Measurements from ENCODE around the gene ADAM8. TPM values are rescaled to one million over a fixed set of nuclear protein-coding genes. Genes with fewer than 3 reads are reported as not detected.
"Not testable (repeated sequence)": the region's sequence is repeated elsewhere in the genome, so short reads cannot be mapped to it uniquely, and the experiment has no call there.

Gene ADAM8
- total and polyA plus RNA-seq, 2 of the 8 experiments (the other 6 are each of a cell fraction or from before 2014, with no cell fraction given): 4.6 TPM

DNA sequence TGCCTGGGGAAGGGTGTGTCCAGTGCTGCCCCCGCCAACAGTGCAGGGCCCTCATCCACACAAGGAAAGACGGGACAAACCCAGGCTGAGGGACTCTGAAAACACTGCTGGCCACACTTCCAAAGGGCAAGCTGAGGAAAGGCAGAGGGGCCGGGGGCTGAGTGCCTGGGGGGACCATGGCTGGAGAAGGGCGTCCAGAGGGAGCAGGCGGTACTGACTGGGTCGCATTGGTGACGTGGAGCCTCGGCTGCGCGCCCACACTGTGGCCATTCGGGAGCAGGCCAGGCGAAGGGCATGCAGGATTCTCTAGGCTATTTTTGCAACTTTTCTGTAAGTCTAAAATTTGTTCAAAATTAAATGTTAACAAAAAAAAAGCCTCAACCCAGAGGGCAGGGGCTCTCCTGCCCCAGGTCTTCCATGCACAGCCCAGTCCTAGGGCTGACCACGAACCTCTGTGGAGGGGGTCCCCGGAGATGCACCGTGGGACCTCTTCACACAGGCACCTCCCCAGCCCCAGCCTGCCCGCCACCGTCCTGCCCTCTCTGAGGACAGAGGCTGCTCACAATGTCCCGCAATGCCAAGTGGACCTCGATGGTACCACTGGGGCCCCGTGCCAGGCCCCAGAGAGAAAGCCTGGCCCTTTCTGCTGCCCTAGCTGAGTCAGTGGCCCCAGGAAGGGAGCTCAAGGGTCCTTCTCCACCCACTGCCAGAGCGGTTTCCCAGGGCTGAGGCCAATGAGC, 10.4 kb downstream of the ADAM8 start (continued):
- no peak for TF ChIP-seq ZNF274 (IDR thresholded peaks at IDR 0.05; ENCODE audit: borderline replicate concordance, extremely low read depth, low read length)
- no peak for TF ChIP-seq POLR2AphosphoS5 (IDR thresholded peaks at IDR 0.05; ENCODE audit: low read depth, low read length)
- no peak for TF ChIP-seq KDM5A (IDR thresholded peaks at IDR 0.05; ENCODE audit: low read length)
- no peak for TF ChIP-seq GABPA (IDR thresholded peaks at IDR 0.05; ENCODE audit: borderline replicate concordance, insufficient read depth, low read length)
- TF ChIP-seq PHF8 (conservative IDR thresholded peaks at IDR 0.05; ENCODE audit: low read depth, low read length): no peak
- no peak for TF ChIP-seq SP2 (IDR thresholded peaks at IDR 0.05; ENCODE audit: low read length)
- no peak for TF ChIP-seq KDM4A (IDR thresholded peaks at IDR 0.05; ENCODE audit: low read depth, low read length, severe bottlenecking)

- not testable (repeated sequence) for H2AFZ ChIP-seq (ENCODE audit: low read length); H3K23ac ChIP-seq (ENCODE audit: insufficient read length); H2BK12ac ChIP-seq (ENCODE audit: low read depth, low read length); H4K8ac ChIP-seq (ENCODE audit: extremely low read depth, insufficient read depth, low read length); H4K91ac ChIP-seq (replicated peaks; ENCODE audit: insufficient read length, low read length); H3K79me2 ChIP-seq (ENCODE audit: control insufficient read depth in 1 of 2, insufficient read depth in 2 of 2, low read length in 2 of 2); H3K9ac ChIP-seq (replicated peaks in 1 of 4; ENCODE audit: extremely low read depth in 1 of 4, low read depth in 3 of 4, low read length in 3 of 4); H3K36me3 ChIP-seq (ENCODE audit: control insufficient read depth in 2 of 4, insufficient read depth in 4 of 4, low read length in 3 of 4); H4K20me1 ChIP-seq (replicated peaks in 1 of 2; ENCODE audit: control insufficient read depth in 1 of 2, insufficient read depth in 2 of 2, low read length in 2 of 2); H3K4me3 ChIP-seq (ENCODE audit: extremely low read depth in 1 of 4, insufficient read depth in 2 of 4, low read depth in 3 of 4, low read length in 4 of 4); DNase-seq (ENCODE audit: low read depth in 1 of 2, low spot score in 2 of 2); H3K23me2 ChIP-seq (ENCODE audit: low read depth, low read length); H3K27ac ChIP-seq (ENCODE audit: low read depth, low read length); H3K79me1 ChIP-seq (ENCODE audit: low read depth, low read length); H3K14ac ChIP-seq (ENCODE audit: insufficient read length); H3K18ac ChIP-seq (ENCODE audit: extremely low read depth, low read length); H2BK20ac ChIP-seq (ENCODE audit: low read length); FAIRE-seq; H3K9me3 ChIP-seq (ENCODE audit: insufficient read depth in 2 of 2, low read depth in 1 of 2, low read length in 1 of 2); H3K4me2 ChIP-seq (ENCODE audit: insufficient read depth in 1 of 2, low read depth in 2 of 2, low read length in 2 of 2); H2AK5ac ChIP-seq (ENCODE audit: low read depth, low read length); H3K4ac ChIP-seq (replicated peaks; ENCODE audit: insufficient read length, low read depth, low read length); H3K56ac ChIP-seq (replicated peaks; ENCODE audit: insufficient read length, low read depth, low read length); H2BK5ac ChIP-seq (ENCODE audit: low read depth, low read length); H4K5ac ChIP-seq (ENCODE audit: insufficient read length, low read depth, low read length); H2BK120ac ChIP-seq (replicated peaks; ENCODE audit: low read depth, low read length); H2BK15ac ChIP-seq (ENCODE audit: low read length)
- ChIA-PET CTCF (ENCODE audit: partially characterized antibody) (interaction anchor here (1.9 kb wide), 1 partner anchor 122 kb away, joined by 5 read pairs; no protein-coding TSS in a partner anchor), POLR2A (ENCODE audit: partially characterized antibody) (interaction anchor here (0.7 to 2.3 kb wide), 4 partner anchors 8 to 164 kb away, joined by 3 to 6 read pairs (median 3); no protein-coding TSS in a partner anchor)
- H3K27me3 ChIP-seq (replicated peaks in 1 of 4; ENCODE audit: control insufficient read depth in 3 of 4, extremely low read depth in 1 of 4, insufficient read depth in 3 of 4, low read length in 3 of 4): peaks cover 0 to 15% (median 8%) of the 10 kb centered on the region in 4 experiments; a peak in 6 of 7 replicates
- H3K4me1 ChIP-seq (replicated peaks in 1 of 4; ENCODE audit: control insufficient read depth in 3 of 4, insufficient read depth in 4 of 4, low read length in 3 of 4): peaks cover 0 to 11% (median 5%) of the 10 kb centered on the region in 4 experiments; a peak in 4 of 7 replicates
- WGBS, 2 experiments (ENCODE audit: extremely low coverage in 1 of 2, insufficient coverage in 1 of 2, insufficient read length in 1 of 2, insufficient replicate concordance in 2 of 2, low coverage in 1 of 2, low lambda C conversion rate in 2 of 2, missing lambda C conversion rate in 1 of 2): 81% methylated on average over 9 of the region's 10 CpGs; no CpG with 5 or more reads in 1 of the 2 experiments
Measured at GRCh38 chr10:133265052-133265451, 11.6 kb downstream of the ADAM8 start.
